Gastroesophageal sphincter (tissue), 4 donors: ENCODE data around the gene CAD. TPM values are rescaled to one million over a fixed set of nuclear protein-coding genes. Genes with fewer than 3 reads are reported as not detected.

Experiments
- ATAC-seq: fragments of 150-250 bp; one replicate; pipeline ENCODE4 v1.9.1; 2016; ENCODE audit warnings: mild to moderate bottlenecking, moderate library complexity
- H3K27ac ChIP-seq, 4 donors: fragments of 200-600 bp; sonication (generic) in 3 of 4; 1 replicate in 3 of 4; 2 replicates in 1 of 4; pipeline ENCODE4 v1.5.1; 2016 to 2019
- H3K27me3 ChIP-seq: fragments of 200-600 bp; sonication (generic); one replicate; pipeline ENCODE4 v1.5.1; 2019
- H3K36me3 ChIP-seq, 2 donors: fragments of 200-600 bp; sonication (generic); one replicate each; pipeline ENCODE4 v1.5.1; 2019; ENCODE audit warnings: control low read depth in 1 of 2
- H3K4me1 ChIP-seq, 3 donors: fragments of 200-600 bp; sonication (generic); 1 replicate in 2 of 3; 2 replicates in 1 of 3; pipeline ENCODE4 v1.5.1; 2016 to 2019; ENCODE audit warnings: control low read depth in 2 of 3
- H3K4me3 ChIP-seq, 2 donors: fragments of 200-600 bp; sonication (generic); one replicate each; pipeline ENCODE4 v1.5.1; 2019; ENCODE audit warnings: mild to moderate bottlenecking in 1 of 2, moderate library complexity in 1 of 2
- H3K9me3 ChIP-seq, 3 donors: fragments of 200-600 bp; sonication (generic); one replicate each; pipeline ENCODE4 v1.5.1; 2017 to 2019; ENCODE audit warnings: control low read depth in 2 of 3
- CTCF ChIP-seq, 4 experiments: fragments of 200-600 bp in 2 of 4; fragments of 450-650 bp in 2 of 4; sonication (generic) in 1 of 4; IDR thresholded peaks; one replicate each; pipeline ENCODE4 v1.5.1; 2017 to 2019; ENCODE audit warnings: antibody characterized with exemption in 4 of 4, mild to moderate bottlenecking in 2 of 4, moderate library complexity in 2 of 4
- EP300 ChIP-seq: sonication (generic); formaldehyde crosslinking; IDR thresholded peaks from one replicate; pipeline ENCODE4 v1.6.1; 2017; ENCODE audit warnings: antibody characterized with exemption, mild to moderate bottlenecking
- POLR2A ChIP-seq, 2 donors: fragments of 450-650 bp; IDR thresholded peaks; one replicate each; pipeline ENCODE4 v1.6.1; 2017; ENCODE audit warnings: antibody characterized with exemption in 2 of 2, mild to moderate bottlenecking in 2 of 2, moderate library complexity in 1 of 2
- POLR2AphosphoS5 ChIP-seq: sonication (generic); formaldehyde crosslinking; IDR thresholded peaks from one replicate; pipeline ENCODE4 v1.6.1; 2017; ENCODE audit warnings: antibody characterized with exemption
- WGBS, 2 donors: methylation state at CpG; one replicate each; pipeline ENCODE4 v1.1.5; 2018; ENCODE audit warnings: low coverage in 1 of 2; 5-methylcytosine and 5-hydroxymethylcytosine counted together
- total RNA-seq, 4 donors: library from RNA; depleted of rRNA; stranded (reverse); fragments of >200 nt; gene quantifications; one replicate each; pipeline ENCODE4 v1.1.0, GENCODE V29; 2016

The CAD gene
- total RNA-seq, 4 donors from 2014 or later: 12.1 to 23.3 (median 16.3) TPM

- Histone ChIP-seq H3K9me3 (no peaks in the 10 kb centered on the region), H3K27ac (no peak overlapping the region), H3K36me3 (peaks cover 0 to 51% of the 10 kb centered on the region in 2 donors), H3K4me3 (no peak overlapping the region), H3K27me3 (no peaks in the 10 kb centered on the region), H3K4me1 (no peaks in the 10 kb centered on the region)
- TF ChIP-seq POLR2A (IDR thresholded peaks at IDR 0.05) (no peak), CTCF (IDR thresholded peaks at IDR 0.05) (no peak), POLR2AphosphoS5 (no peak), EP300 (no peak)
- ATAC-seq: no peak
- WGBS, 2 donors: 63% methylated on average over 2 of the region's 2 CpGs; no CpG with 5 or more reads in 1 of the 2 donors
Measured at GRCh38 chr2:27199241-27199640, 17.9 kb upstream of the CAD start.

- TF ChIP-seq POLR2AphosphoS5: no peak
- no peak for TF ChIP-seq POLR2A (IDR thresholded peaks at IDR 0.05)
- no peak for TF ChIP-seq EP300
- TF ChIP-seq CTCF (IDR thresholded peaks at IDR 0.05): no peak
- Histone ChIP-seq H3K4me1 (no peaks in the 10 kb centered on the region), H3K27ac (no peak overlapping the region), H3K27me3 (no peaks in the 10 kb centered on the region), H3K9me3 (no peaks in the 10 kb centered on the region), H3K36me3 (peaks cover 0 to 76% of the 10 kb centered on the region in 2 donors), H3K4me3 (no peak overlapping the region)
- WGBS, 2 donors: 100% methylated on average over 4 of the region's 7 CpGs; no CpG with 5 or more reads in 1 of the 2 donors
- ATAC-seq: no peak
Measured at GRCh38 chr2:27201675-27202074, 15.5 kb upstream of the CAD start.

- H3K4me1 ChIP-seq: no peaks in the 10 kb centered on the region
- TF ChIP-seq CTCF (IDR thresholded peaks at IDR 0.05): no peak
- TF ChIP-seq POLR2AphosphoS5: no peak
- TF ChIP-seq EP300: no peak
- no peak for TF ChIP-seq POLR2A (IDR thresholded peaks at IDR 0.05)
- H3K27me3 ChIP-seq: no peaks in the 10 kb centered on the region
- H3K27ac ChIP-seq: no peak overlapping the region
- ATAC-seq: no peak
- H3K9me3 ChIP-seq: no peaks in the 10 kb centered on the region
- H3K36me3 ChIP-seq: peaks cover 0 to 87% of the 10 kb centered on the region in 2 donors
- 85% methylated on average over 2 of the region's 2 CpGs; no CpG with 5 or more reads in 1 of the 2 donors for WGBS, 2 donors
- H3K4me3 ChIP-seq: no peak overlapping the region
Measured at GRCh38 chr2:27202854-27203253, 14.3 kb upstream of the CAD start.

- Histone ChIP-seq H3K4me1 (no peaks in the 10 kb centered on the region), H3K36me3 (peaks cover 0 to 96% of the 10 kb centered on the region in 2 donors), H3K27ac (no peak overlapping the region), H3K27me3 (no peaks in the 10 kb centered on the region), H3K9me3 (no peaks in the 10 kb centered on the region), H3K4me3 (no peak overlapping the region)
- no peak for ATAC-seq
- no peak for TF ChIP-seq POLR2A (IDR thresholded peaks at IDR 0.05)
- no peak for TF ChIP-seq CTCF (IDR thresholded peaks at IDR 0.05)
- no peak for TF ChIP-seq POLR2AphosphoS5
- TF ChIP-seq EP300: no peak
- 92 to 100% methylated on average over 1 to 2 of the region's 9 CpGs for WGBS, 2 donors
Measured at GRCh38 chr2:27203741-27204140, 13.4 kb upstream of the CAD start.

- Histone ChIP-seq H3K4me1 (no peaks in the 10 kb centered on the region), H3K27ac (no peak overlapping the region), H3K27me3 (no peaks in the 10 kb centered on the region), H3K36me3 (peaks cover 0 to 96% of the 10 kb centered on the region in 2 donors), H3K4me3 (no peak overlapping the region), H3K9me3 (no peaks in the 10 kb centered on the region)
- no peak for ATAC-seq
- no peak for TF ChIP-seq POLR2A (IDR thresholded peaks at IDR 0.05)
- no peak for TF ChIP-seq EP300
- TF ChIP-seq CTCF (IDR thresholded peaks at IDR 0.05): no peak
- TF ChIP-seq POLR2AphosphoS5: no peak
- 96% methylated on average over 5 of the region's 8 CpGs; no CpG with 5 or more reads in 1 of the 2 donors for WGBS, 2 donors
Measured at GRCh38 chr2:27204566-27204965, 12.6 kb upstream of the CAD start.
